IPS DF 19.7 (cell line): ENCODE data around the gene RBBP7.

Experiments used
- DNase-seq: peaks from one replicate; pipeline ENCODE4 v3.0.0-alpha.2; 2013; ENCODE audit warnings: low read depth, low spot score

RBBP7 gene

DNA sequence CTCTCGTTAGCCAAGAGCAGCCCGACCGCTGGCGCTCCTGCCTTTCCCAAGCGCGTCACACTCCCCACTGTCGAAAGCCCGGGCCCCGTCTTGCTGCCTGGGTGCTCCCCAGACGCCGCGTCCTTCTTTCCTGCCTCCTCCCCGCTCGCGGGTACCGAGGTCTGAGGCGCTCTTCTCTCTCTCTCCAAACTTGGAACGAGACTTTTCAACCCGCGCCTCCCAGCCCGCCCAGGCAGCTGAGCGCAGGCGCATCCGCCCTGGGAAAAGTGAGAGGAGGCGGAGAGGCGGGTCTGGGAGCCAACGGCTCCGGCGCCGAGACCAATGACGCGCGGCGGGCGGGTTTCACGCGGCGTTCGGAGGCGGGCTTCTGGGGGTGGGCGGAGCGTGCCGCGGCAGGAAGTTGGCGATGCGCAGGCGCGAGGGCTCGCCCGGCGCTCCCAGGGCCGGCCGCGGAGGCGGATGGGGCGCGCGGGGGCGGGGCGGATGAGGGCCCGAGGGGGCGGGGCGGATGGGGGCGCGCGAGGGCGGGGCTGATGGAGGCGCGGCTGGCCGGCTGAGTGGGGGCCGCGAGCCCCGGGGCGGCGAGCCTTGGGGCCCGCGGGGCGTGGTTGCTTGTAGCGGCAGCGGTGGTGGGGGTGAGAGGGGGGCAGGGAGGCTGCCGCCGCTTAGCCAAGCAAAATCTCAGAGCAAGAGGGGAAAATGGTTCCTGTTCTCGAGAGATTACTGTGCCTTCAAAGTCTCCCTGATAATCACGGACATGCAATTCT is at the start of gene RBBP7:
TSS of gene RBBP7 (minus strand) at position 268 of the 767 bp plus-strand sequence. CDS start 309 bp downstream, outside the sequence.
- no peak for DNase-seq

DNA sequence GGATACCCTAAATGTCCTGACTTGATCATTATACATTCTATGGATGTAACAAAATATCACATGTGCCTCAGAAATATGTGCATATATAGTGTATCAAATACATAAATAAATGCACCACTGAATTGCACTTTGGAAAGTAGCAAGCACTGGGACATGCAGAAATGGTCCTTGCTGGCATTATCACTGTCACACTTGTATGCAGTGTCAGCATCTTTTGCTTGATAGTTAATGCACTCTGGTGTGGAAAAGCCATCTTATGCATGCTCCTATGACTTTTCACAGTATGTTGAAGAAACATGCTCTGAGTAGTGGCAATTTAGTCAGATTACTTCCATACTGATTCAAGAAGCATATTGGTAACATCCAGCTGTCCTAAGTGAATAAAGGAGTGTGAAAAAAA is 48.8 kb upstream of the RBBP7 start:
- no peak for DNase-seq

GRCh38 chrX:16917120-16917519 is 47.0 kb upstream of the RBBP7 start:
- DNase-seq = no peak

DNA sequence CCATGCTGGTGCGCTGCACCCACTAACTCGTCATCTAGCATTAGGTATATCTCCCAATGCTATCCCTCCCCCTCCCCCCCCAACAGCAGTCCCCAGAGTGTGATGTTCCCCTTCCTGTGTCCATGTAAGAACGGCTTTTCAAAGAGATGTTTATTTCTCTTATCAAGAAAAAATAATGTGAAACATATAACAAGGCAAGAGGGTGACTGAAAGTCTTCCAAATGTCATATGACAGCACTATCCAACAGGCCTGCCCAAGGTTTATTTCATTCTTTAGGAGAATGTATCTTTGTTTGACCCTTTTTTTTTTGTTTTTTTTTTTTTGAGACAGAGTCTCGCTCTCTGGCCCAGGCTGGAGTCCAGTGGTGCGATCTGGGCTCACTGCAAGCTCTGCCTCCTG is 46.4 kb upstream of the RBBP7 start:
- no peak for DNase-seq

DNA sequence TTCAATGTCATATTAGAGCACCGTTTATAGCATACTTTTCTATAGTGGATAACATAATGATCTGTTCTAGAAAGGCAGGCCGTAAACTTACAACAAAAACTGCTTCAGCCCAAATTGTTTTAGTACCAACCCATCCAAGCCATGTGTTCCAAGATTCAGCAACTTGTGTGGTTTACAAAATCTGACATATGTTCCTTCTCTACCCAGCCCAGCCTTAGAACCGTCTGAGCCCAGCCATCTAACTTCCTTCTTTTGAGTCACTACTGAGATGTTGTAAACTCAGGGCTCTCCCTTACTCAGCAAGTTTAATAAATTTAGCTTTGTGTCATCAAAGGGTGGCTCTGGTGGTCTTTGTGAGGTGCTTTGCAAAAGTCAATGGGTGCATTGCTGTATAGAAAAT is 43.9 kb upstream of the RBBP7 start:
- no peak for DNase-seq

DNA sequence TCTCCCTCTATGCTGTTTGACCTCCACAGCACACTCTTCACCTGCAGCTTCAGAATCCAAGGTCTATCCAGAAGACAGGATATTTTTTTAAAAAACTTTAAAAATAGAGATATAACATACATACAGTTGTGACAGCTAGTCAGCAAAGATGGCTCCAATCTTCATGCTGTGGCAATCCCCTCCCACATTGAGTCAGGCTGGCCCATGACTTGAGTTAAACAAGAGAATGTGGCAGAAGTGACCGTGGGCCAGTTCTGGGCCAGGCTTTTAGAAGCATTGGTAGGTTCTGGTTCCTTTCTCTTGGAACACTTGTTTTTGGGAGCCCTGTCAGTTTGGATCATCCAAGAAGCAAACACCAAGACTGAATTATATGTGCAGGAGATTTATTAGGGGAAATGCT is 40.2 kb upstream of the RBBP7 start:
- no peak for DNase-seq

DNA sequence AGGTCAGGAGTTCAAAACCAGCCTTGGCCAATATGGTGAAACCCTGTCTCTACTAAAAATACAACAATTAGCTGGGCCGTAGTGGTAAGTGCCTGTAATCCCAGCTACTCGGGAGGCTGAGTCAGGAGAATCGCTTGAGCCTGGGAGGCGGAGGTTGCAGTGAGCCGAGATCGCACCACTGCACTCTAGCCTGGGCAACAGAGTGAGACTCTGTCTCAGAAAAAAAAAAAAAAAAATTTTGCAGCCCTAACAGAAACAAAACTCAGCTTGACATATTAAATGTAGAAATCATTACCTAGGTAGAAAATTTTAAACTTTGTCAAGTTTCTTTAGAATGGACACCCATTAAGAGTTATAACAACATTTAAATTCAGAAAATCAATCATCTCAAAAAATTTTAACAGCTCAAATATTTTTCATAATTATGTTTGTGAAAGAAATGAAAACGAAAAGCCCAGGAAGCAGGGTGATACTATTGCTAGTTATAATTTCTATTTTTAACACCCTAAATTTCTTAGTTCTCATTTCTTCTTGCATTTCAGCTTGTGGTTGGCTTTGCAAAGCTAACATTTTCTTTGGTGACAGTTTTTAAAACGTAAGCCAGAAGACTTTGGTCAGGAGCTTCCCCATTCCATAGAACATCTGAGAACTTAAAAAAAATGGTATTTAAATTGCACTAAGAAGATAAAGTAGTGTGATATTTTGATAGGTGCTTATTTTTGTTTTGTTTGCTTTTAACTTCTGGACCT is 33.3 kb upstream of the RBBP7 start:
- no peak for DNase-seq

DNA sequence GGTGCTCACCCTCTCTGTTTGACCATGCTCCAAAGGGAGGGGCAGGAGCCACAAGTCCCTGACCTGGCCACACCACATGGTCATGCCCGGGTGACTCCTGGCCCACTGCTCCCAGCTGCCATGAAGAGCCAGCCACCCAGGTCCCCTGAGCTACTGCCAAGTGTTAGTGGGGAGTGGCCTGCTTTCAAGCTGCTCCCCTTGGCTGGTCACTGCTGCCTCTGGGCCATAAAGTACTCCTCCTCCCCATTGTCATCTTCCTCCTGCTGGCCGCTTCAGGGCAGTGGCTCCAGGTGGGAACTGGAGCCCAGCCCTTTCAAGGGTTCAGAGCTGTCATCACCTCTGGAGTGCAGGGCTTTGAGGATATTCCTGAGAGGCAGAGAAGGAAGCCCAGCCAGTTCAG is 27.3 kb upstream of the RBBP7 start:
- no peak for DNase-seq

DNA sequence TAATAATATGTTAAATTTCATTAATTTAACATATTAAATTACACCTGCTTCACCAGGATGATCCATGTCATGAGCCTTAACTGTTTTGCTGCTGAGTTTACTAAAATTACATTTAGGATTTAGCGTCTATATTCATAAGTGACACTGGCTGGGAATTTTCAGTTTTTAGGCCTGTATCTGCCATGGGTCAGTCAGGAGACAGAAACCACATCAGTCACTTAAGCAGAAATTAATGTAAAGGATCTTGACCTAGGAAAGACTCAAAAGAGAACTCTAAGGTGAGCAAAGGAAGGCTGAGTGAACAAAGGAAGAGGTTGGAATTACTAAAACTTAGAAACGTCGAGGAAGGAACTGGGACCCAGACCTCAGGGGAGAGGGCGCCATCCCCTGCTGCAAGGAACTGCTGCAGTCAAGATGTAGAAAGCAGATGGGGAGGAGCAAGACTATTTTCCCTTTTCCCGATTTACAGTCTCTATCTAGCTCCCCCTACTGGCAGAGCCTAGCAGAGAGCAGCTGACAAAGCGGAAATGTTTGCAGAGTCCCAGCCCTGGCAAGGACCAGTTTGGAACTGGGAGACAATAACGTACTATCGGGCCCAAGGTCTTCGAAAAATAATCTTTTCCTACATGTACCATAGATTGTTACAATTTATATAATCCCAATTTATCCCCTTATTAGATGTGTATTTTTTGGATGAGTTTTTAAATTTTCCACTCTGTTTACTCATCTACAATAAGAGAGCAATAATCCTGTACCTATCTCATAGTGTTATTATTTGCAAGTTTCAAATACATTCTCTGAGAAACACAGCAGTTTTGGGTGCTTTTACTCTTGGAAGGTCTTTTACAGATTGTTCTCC is 22.6 kb upstream of the RBBP7 start:
- DNase-seq = no peak

- DNase-seq = no peak
Measured at GRCh38 chrX:16885628-16886027, 15.5 kb upstream of the RBBP7 start.

DNA sequence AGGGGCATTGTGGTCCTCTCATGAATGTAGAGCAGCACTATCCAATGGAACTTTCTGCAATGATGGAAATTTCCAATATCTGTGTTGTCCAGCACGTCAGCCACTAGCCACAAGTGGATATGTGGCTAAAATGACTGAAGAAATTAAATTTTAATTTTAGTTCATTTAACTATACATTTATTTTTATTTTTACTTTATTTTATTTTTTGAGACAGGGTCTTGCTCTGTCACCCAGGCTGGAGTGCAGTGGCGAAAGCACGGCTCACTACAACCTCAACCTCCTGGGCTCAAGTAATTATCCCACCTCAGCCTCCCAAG is 13.3 kb upstream of the RBBP7 start:
- no peak for DNase-seq

DNA sequence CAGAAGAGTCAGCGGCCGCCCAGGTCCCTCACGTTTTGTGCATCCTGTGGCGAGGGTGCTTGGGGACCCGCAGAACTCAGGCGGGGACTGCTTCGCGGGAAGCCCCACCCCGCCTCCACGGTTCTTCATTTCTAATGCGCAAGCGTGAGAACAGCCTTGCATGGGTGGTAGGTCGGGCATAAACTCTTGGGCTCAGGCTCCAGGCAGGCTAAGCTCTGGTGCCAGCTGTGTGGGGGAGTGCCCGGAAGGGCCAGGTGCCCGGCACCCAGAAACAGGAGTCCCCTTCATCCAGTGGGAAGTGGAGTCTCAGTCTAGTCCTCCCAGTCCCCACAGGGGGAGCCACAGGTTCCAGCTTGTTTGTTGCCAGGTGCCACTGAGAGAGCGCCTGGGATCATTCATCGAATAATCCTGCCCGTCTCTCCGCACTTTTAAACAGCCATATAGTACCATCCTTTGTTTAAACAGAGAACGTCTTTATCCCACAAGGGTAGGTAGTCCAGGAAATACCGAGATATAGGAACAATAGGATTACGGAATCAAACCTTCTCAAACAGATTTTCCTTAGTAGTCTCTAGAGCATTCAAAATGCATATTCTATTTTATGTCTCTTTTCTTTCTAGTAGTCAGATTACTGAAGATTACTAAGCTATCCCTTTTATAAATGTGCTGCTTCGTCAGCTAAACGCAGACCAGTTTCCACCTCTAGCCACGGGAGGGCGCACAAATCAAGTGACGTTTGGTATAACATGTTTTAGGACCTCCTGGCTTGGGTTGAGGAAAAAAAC is 12.7 kb upstream of the RBBP7 start:
- DNase-seq = no peak

- DNase-seq = no peak
Measured at GRCh38 chrX:16882169-16882568, 12.0 kb upstream of the RBBP7 start.

DNA sequence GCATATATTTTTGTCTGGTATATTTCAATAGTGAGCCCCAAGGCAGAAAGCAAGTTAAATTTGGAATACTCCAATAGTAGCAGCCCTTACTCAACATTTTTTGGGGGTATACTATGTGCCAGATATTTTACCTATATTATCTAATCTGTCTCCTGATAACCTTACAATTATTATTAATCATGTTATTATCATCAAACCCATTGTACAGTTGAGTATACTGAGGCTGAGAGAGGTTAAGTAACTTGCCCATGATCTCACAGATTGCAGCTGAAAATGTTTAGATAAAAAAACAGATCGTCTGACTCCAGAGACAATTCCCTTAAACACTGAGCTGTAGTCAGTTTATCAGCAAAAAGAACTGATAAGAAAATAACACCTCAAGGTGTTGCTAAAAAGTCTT is 6.5 kb upstream of the RBBP7 start:
- no peak for DNase-seq

DNA sequence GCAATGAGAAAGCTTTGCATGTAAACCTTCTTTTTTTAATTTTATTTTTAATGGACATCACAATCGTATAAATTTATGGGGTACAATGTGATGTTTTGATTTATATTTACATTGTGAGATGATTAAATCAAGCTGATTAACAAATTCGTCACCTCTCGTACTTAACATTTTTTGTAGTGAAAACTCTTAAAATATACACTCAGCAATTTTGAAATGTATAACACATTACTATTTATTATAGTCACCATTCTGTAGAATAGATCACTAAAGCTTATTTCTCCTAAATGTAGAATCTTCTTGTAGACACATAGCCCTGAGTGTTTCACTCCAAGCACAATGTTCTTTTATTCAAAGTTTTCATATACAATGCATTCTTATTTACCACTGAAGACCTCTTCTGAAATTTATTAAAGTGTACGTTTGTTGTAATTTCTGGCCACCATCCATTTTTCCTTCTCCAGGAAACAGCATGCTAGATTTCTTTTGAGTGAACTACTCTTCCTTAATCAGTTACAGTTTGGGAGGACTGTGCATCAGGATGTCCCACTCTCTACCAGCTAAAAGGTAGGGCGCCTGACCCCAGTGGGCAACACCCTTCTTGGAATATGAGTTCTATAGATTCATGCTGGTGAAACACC is 4.4 kb upstream of the RBBP7 start:
- no peak for DNase-seq

DNA sequence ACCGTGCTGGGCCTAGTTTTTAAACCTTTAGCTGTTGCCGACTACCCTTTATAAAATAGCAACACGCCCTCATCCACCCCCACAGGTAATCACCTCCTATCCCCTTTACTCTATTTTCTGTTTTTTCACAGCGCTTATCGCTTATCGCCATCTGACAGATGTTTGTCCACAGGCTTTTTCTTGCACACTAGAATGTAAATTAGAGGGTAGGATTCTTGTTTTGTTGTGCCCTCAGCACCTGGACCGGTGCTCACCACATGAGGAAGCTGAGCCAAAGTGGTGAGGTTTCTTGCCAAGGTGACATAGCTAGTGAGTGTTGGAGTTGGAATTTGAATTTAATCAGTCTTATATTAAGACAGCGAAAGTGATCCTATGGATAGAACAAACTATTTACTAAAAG is 2.9 kb upstream of the RBBP7 start:
- DNase-seq = no peak

DNA sequence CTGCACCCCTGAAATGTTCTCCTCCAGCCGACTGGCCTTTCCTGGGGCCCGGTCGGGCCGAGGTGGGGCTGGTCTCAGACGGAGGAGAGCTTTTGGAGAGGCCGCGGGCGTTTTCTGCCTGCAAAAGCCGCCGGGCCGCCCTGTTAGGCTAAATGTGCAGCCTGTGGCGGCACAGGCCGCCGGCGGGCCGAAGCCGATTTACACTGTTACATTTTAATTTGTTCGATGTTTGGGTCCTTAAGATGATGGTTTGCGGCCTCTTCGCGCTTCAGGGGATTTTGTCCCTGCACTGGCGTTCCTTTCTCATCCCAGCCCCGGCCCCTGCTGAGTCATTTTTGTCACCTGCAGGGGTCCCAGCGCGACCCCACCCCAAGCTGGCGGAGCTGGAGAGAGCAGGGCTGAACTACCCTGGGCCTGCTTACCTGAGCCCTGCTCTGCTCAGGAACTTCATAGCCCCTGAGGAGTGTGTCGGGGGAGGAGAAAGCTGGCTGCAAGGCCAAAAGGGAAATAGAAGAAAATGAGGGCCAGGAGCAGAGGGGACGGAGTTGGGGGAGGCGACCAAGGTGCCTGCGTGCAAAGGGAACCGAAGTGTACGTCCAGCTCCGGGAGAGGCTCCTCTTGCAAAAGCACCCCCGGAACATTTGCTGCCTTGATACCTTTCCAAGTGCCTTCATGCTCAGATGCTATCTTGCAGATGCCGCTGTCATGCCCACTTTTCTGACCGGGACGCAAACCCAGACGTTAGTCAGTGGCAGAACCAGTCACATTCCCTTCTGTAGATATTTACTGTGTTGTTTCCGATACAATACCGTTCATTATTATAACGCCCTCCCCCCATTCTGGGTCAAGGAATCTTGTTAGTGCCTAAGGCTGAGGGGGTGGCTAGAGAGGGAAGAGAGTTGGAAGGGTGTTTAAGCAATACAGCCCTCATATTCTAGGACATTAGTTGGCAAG is 977 bp upstream of the RBBP7 start:
- no peak for DNase-seq

DNA sequence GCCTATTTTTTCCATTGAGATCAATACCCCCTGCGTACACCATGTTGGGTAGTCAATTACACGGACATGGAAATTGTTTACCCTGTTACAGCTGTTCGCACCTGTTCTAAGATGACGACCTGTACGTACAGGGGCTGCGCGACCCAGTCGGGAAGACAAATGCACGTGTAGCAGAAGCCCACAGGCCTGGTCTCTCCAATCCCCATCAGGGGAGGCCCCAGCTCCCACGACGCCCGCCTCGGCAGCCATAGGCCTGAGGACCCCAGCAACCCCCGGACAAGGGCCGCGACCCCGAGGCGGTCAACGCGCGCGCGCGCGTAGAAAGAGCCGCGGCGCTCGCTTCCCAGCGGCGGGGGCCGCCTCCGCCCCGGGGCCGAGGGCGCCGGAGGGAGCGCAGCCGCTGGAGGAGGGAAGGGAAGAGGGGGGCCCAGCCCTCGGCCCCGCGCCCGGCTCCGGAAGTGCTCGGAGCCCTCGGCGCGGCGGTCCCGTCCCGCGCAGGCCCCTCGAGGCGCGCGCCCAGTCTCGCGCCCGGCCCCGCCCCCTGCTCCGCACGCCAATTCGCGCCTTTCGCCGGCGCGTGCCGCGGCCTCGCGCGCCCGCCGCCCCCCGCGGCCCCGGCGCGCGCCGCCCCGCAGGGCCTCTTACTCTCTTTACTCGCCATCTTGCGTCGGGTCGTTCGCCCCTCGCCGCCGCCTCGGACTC is 618 bp downstream of the RBBP7 start:
- no peak for DNase-seq

DNA sequence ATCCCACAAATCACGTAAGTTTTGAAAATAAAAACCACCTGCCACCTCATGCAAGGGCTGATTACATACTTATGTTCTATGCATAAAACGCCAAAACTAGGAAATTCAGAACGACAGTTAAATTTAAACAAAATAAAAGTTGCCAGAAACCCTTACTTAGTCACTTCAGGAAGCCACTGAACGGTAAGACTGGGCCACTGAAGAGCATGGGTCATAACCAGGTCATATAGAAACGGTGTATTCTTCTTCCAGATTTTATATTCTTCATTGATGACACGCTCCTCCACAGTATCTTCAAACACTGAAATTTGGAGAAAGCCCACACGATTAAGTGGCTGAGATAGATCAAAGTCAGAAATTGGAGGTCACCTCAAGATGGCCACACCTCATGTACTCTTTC is 1.2 kb downstream of the RBBP7 start:
- DNase-seq = no peak
